Measurements from ENCODE around the gene SNX17.
A peak's percentile ranks its signal among the peaks of the same experiment; 100 is the strongest.
"Not testable (repeated sequence)": the region's sequence is repeated elsewhere in the genome, so short reads cannot be mapped to it uniquely, and the experiment has no call there.

The SNX17 gene, protein sequence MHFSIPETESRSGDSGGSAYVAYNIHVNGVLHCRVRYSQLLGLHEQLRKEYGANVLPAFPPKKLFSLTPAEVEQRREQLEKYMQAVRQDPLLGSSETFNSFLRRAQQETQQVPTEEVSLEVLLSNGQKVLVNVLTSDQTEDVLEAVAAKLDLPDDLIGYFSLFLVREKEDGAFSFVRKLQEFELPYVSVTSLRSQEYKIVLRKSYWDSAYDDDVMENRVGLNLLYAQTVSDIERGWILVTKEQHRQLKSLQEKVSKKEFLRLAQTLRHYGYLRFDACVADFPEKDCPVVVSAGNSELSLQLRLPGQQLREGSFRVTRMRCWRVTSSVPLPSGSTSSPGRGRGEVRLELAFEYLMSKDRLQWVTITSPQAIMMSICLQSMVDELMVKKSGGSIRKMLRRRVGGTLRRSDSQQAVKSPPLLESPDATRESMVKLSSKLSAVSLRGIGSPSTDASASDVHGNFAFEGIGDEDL
- total RNA-seq = 58.2 to 142 reads per million in 2 donors

- peak; percentile 98 for DNase-seq
These were observed at the start of gene SNX17, which contains the start of gene EIF2B4 for GRCh38 chr2:27370026-27370815. SNX17 (plus strand) TSS chr2:27370616; CDS start chr2:27370744, 128 bp downstream. EIF2B4 (minus strand) TSS chr2:27370338; CDS start chr2:27370314, 24 bp downstream.

DNA sequence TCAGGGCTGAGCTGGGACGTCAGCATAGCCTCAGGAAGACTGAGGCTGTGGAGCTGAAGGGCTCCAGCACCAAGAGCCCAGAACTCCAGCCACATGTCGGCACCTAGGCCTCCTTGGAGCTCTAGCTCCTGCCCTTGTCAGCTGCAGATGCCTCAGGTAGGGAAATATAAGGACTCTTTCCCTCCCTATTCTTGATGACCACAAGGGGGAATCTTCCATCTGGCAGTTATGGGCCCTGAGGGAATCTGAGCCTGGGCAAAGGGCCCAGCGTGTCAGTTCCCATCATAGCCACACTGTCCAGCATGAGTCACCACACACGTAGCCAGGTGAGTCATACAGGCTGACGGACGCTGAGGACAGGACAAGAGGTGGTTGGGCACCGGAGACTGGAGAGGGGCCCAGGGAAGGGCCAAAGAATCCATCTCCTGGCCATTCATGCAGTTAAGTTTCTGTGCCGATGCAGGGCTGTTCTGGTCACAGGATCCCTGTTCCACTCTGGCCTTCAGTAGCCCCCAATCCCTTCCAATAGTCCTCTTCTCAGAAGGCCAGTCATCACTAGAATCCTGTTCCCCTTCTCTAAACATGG is 49.4 kb upstream of the SNX17 start:
- no peak for DNase-seq

- no peak for DNase-seq
These were observed 48.1 kb upstream of the SNX17 start for GRCh38 chr2:27322301-27322765.

DNA sequence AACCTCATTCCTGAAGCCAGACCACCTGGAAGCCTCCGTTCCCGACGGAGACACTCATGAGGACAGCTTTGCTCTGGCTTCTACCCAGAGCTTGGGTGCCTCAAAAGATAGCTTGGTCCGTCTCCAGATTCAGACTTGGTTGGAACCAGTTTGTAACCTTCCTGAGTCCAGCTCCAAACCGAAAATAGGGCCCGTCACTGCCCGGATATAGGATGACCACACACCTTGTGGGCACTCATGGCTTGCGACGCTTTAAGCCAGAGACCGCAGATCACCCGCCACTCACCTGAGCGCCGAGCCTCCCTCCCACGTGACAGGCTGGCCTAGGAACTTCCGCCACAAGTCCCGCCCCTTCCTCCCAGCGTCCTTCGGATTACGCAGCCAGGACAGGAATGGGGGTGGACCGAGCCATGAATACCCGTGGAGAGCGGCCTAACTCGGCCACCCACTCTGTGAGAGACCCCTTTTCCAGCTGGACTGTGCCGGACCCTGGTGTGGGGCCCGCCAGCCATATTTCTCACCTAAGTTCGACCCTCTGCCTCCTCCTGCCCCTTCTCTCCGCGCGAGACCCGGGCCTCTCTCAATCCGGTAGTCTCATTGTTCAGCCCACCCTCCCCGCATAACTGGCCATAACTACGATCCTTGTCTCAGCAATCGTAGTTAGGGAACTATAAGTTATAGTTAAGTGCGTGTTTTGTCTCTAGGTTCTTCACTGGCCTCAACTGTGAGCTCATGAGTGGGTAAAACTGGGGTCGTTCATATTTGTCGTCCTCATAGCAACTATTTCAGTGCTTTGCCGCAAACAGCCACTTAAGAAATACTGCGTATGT is 47.4 kb upstream of the SNX17 start, which contains the start of gene MPV17:
TSS of gene MPV17 (minus strand) at position 332 of the 830 bp plus-strand sequence. CDS start 580 bp downstream, outside the sequence.
- peak; percentile 77 for DNase-seq

GRCh38 chr2:27323596-27324285 is 46.7 kb upstream of the SNX17 start:
- no peak for DNase-seq

DNA sequence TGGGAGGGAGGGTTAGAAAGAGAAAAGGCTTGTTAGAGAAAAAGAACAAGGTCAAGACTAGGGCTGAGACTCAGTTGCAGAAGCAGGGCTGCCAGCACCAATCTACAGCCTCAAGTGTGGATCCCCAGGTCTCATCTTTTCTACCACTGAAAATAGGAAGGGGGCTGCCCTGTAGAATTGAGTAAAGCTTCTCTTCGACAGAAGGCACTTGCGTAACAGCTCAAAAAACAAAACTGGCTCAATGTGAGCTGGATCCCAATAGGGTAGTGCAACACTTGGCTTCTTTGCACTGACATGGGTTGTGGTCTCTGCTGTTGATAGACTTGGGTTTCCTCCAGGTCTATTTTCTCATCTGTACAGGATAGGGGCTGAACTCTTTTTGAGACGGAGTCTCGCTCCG is 45.7 kb upstream of the SNX17 start:
- DNase-seq = no peak

- DNase-seq = no peak
These were observed 35.1 kb upstream of the SNX17 start for GRCh38 chr2:27335311-27335710.

DNA sequence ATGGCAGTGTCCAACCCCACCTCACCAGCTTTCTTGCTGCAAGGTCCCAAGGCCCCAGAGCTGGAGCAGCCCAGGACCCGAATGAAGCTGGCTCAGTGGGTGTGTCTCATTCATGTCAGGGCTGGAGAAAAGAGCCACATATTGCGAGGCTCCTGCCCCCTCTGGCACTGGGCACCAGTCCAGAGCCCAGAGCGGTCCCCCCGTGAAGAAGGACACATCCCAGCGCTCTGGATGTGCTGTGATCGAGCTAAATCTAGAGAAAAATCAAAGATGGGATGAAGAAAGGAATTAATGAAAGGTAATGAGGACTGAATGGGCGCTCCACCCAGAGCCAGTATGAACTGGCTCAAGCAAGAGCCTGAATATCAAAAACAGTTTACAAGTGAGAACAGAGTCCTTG is 34.2 kb upstream of the SNX17 start:
- no peak for DNase-seq

DNA sequence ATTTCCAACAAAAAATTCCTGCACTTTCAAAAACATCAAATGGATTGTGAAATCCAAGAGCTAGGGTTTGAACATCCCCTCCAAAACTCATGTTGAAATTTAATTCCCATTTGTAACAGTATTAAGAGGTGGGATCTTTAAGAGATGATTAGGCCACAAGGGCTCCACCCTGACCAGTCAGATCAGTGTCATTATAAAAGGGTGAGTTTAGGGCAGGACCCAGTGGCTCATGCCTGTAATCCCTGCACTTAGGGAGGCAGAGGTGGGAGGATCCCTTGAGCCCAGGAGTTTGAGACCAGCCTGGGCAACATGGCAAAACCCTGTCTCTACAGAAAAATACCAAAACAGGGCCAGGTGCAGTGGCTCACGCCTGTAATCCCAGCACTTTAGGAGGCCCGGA is 22.8 kb upstream of the SNX17 start:
- DNase-seq = no peak

DNA sequence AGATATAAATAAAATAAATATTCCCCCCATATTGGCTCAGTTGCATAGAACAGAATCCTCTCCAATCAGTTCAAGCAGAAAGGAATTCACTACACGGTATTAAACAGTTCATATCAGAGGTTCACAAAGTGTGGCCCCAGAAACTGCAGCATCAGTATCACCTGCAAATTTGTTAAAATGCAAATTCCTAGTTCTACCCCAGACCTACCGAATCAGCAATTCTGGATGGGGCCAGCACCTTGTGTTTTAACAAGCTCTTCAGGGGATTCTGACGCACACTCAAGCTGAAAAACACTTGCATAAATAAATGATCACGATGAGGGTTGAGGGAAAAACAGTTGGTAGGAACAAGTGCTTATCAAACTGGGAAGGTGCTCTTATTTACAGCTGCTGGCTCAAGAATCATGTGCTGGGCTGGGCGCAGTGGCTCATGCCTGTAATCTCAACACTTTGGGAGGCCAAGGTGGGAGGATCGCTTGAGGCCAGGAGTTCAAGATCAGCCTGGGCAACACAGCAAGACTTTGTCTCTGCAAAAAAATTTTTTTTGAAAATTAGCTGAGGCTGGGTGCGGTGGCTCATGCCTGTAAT is 20.2 kb upstream of the SNX17 start:
- no peak for DNase-seq

GRCh38 chr2:27351802-27352598 is 18.4 kb upstream of the SNX17 start:
- no peak for DNase-seq

DNA sequence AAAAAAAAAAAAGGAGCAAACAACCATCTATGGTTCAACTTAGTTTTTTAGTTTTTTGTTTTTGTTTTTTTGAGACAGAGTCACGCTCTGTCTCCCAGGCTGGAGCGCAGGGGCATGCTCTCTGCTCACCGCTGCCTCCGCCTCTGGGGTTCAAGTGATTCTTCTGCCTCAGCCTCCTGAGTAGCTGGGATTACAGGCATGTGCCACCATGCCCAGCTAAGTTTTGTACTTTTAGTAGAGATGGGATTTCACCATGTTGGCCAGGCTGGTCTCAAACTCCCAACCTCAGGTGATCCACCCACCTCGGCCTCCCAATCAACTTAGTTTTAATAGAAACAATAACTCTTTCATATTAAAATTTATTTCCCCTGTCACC is 17.0 kb upstream of the SNX17 start:
- not testable (repeated sequence) for DNase-seq

DNA sequence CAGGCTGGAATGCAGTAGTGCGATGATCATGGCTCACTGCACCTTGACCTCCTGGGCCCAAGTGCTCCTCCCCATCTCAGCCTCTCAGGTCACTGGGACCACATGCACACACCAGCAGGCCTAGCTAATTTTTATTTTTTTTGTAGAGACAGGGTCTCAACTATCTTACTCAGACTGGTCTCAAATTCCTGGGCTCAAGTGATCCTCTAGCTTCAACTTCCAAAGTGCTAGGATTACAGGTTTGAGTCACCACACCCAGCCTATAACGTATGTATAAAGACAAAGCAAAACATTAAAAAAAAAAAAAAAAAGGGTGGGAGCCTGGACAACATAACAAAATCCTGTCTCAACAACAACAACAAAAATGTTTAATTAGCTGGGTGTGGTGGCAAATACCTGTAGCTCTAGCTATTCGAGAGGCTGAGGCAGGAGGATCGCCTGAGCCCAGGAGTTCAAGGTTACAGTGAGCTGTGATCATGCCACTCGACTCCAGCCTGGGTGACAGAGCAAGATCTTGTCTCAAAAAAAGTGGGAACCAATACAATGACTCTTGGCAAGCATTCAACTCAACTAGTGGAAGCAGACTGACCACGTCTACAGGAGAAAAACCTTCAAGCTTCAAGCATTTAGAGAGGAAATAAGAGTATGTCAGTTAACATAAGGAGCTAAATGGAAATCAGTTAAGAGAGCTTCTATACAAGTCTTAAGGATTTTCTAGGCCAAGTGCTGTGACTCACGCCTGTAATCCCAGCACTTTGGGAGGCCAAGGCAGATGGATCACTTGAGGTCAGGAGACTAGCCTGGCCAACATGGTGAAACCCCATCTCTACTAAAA is 16.4 kb upstream of the SNX17 start:
- DNase-seq = no peak

DNA sequence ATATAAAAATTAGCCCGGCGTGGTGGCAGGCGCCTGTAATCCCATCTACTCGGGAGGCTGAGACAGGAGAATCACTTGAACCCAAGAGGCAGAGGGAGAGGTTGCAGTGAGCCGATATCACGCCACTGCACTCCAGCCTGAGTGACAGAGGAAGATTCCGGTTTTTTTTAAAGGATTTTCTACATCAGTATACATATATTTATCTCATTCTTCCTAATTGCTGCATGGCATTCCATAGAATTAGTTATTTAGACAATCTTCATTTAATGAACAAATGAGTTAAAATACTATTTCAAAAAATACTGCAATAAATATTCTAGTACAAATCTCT is 15.9 kb upstream of the SNX17 start:
- no peak for DNase-seq

- no peak for DNase-seq
These were observed 14.4 kb upstream of the SNX17 start for GRCh38 chr2:27356056-27356381.

- DNase-seq = peak; percentile 86
These were observed 13.8 kb upstream of the SNX17 start, which contains the start of gene GTF3C2 for GRCh38 chr2:27356382-27357181. GTF3C2 (minus strand) TSS chr2:27356764; CDS start chr2:27343554, 13,210 bp downstream.

- no peak for DNase-seq
These were observed 7.6 kb upstream of the SNX17 start for GRCh38 chr2:27362678-27363420.

- DNase-seq = no peak
These were observed 6.5 kb upstream of the SNX17 start for GRCh38 chr2:27363933-27364332.
